Activated gamma-delta T cell (primary cell): ENCODE measurements around the gene GSG1.

Source experiments
- DNase-seq: peaks from one replicate; lab custom pipeline; 2025; lab: John Stamatoyannopoulos, UW
- total RNA-seq, 2 donors: gene quantifications; one replicate each; lab custom pipeline; 2026; lab: John Stamatoyannopoulos, UW

GSG1 gene
- 0 to 0.05 reads per million in 2 donors for total RNA-seq

GRCh38 chr12:13103391-13104033 lies at the start of gene GSG1:
GSG1 (minus strand) TSS chr12:13103667; CDS start chr12:13103512, 155 bp downstream.
- no peak for DNase-seq

DNA sequence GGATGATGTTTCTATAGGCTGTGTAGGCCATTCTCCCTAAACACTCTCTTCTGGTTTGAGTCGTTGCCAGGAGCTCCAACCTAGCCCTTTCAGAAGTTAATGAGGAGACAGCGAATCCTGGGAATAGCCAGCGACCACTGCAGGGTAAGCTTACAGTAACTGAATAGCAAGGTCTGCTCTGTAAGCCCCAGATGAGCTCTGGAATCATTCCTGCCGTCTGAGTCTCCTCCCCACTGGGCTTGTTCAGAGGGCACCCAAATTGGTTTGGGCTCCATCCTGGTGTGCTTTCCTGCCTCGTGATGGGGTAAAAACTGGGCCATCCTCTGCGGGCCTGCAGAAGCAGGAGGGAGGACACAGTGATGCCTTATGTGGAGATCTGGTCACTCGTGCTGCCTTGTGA lies 49.7 kb upstream of the GSG1 start:
- DNase-seq: no peak

DNA sequence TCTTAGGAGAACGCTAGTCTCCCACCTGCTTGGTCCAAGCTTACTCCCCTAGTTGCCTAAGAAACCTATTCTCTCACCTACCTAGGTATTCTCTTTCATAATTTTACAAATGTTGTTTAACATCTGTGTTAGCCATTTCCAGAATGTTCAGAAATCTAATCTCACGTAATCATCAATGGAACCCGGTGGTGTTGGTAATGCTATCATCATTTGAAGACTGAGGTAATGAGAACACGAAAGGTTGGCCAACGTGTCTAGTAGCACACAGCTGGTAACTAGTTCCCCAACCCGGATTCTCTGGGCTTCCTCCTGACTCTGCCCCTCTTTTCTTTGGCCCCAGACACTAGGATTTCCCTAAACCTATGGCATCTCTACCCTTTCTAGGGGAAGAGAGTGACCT lies 49.3 kb upstream of the GSG1 start:
- no peak for DNase-seq

DNA sequence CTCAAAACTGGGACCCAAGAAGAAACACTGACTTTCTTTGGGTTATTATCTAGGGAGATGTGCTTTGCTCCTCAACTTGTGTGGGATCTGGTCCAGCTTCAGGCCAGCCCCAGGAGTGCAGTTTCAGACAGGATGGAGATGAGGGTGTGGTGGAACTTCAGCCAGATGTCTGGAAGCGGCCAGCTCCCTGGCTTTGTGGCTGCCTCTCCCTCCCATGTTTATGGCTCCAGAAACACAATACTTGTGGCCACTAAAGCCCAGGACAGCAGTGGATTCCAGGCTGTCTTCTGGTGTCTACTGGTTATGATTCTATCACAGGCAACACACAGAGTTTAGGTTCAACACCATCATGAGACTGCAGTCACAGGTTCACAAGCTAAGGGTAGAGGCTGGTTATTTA lies 48.8 kb upstream of the GSG1 start:
- no peak for DNase-seq

- DNase-seq: no peak
These were observed 45.9 kb upstream of the GSG1 start for GRCh38 chr12:13149411-13149810.

- no peak for DNase-seq
These were observed 45.0 kb upstream of the GSG1 start for GRCh38 chr12:13148485-13148847.

- DNase-seq: no peak
These were observed 44.4 kb upstream of the GSG1 start for GRCh38 chr12:13147688-13148484.

GRCh38 chr12:13146336-13146938 lies 43.0 kb upstream of the GSG1 start:
- DNase-seq: no peak

DNA sequence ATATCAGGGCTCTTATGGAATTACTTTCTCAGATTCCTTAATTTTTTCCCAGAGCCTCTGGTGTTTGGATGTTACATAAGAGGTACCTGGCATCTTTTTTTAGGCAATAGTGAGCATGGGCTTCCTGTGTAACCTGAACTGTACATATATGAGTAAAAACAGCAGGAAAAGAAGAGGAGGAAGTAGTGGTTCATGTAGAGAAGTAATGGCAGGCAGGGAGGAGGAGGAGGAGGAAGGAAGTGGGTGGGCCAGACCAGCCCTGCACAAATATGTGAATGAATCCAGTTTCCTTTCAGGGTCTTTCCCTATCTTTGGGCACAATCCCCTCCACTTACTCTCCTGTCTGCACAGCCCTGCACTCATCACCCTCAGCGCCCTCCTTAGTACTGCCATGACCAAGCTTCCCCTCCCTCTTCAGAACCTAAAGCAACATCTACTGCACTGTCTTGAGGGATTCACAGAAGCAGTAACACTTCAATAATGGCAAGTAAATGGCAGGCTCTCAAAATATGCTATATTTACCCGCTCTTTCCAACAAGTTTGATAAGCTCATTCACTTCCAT lies 40.9 kb upstream of the GSG1 start:
- DNase-seq: no peak

DNA sequence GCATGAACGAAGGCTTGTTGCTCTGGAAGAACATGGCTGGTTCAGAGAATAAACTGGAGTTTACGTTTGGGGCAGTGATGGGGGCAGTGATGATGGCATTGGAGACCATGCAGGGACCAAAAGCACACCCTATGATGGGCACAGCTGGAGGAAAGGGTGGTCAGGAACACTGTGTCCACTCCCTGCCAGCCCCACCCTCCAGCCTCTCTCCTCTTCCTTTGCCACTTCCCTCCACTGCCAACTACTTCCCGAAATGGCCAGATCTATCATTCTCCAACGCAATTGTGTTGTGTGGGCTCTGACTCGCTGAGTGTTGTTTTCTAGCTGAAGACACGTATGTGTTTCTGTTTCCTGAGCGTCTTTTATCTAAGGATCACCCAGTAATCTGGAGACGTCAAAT lies 39.3 kb upstream of the GSG1 start:
- no peak for DNase-seq

- no peak for DNase-seq
These were observed 38.2 kb upstream of the GSG1 start for GRCh38 chr12:13141686-13142085.

DNA sequence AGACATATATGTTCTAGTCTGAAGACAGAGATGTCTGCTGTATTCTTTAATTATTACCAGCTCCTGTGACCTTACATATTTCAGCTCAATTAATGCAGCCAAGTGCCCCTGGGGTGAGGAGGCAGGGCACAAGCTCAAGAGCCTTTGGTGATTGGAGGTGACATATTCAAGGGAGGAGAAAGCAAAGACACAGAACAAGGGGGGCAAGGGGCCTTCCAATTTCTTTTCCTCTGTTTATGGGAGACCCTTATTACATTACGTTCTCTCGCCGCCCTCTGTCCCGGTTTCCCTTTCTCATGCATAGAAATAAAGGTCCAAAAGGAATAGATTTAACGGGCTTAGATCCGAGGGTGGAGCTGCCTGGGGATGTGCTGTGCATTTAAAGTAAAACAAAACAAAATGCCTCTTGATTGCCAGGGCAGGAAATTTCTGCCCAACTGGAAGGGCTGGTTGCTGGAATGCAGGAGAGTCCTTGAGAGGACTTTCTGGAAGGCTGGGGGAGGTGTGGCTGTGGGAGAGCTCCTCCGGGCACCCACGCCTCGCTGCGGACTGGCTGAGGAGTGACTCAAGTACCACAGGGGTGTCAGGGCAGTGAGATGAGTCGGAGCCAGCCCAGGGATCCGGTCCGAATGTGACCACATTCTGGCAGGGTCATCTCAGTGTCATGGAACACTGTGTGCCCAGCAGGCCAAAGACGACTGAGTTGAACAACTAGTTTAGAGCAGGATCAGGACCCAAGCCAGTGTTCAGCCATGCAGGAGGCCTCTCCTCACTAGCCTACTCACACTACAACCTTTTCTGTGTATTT lies 32.1 kb upstream of the GSG1 start:
- DNase-seq: no peak

GRCh38 chr12:13133886-13134285 lies 30.4 kb upstream of the GSG1 start:
- DNase-seq: no peak

GRCh38 chr12:13130981-13131380 lies 27.5 kb upstream of the GSG1 start:
- no peak for DNase-seq

DNA sequence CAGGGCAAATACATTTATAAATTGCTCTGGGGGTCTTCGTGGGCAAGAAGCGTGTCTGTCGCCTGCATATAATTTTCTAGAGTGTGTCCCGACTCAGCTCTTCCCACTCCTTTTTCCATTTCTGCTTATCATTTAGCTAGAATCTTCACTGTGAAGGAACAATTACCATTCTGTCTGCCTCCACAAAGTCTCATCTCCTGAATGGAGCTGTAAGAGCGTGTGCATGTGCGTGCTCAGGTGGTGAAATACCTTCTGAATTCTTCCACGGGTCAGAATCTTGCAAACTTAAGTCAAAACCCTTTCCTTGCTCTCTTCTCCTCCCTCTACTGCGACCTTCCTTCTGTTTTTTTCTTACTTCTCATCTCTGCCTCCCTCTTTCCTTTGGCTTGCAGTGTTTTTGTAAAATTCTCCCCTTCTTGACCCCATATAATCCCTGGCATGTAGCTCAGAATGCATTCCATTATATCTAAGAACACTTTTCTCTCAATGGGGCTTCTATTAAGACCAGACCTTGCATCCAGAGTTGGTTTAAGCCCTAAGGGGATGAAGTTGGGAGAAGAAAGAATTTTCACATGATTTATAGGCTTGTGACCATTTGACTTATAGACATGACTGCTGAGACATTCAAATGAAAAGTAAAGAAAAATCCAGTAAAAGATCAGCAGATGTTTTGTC lies 25.0 kb upstream of the GSG1 start:
- DNase-seq: no peak

DNA sequence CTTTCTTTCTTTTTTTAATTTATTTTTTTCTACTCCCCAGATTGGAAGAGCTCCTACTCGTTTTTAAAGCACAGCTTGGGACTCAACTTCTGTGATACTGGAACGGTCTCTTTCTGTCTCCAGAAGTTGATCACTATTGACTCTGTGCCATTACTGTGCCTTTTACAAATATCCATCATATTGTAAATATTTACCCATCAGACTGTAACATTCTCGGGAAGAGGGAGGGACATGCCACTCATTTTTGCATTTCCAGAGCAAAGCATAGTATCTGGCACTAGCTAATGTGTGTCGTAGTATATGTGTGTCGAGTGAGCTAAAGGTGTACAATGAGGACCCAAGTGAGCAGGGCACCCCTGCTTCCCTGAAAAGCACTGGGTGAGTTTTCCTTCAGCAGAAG lies 24.0 kb upstream of the GSG1 start:
- no peak for DNase-seq

DNA sequence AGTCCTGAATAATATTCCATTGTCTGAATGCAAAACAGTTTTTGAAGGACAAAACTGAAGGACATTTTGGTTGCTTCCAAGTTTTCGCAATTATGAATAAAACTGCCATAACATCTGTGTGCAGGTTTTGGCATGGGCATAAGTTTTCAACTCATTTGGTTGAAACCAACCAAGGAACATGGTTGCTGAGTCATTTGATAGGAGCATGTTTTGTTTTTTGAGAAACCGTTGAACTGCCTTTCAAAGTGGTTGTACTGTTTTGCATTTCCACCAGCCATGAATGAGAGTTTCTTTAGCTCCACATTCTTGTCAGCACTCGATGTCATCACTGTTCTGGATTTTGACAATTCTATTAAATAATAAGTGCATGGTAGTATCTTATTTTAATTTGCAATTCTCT lies 23.0 kb upstream of the GSG1 start:
- no peak for DNase-seq

- DNase-seq: no peak
These were observed 22.5 kb upstream of the GSG1 start for GRCh38 chr12:13125996-13126395.

GRCh38 chr12:13124656-13125505 lies 21.4 kb upstream of the GSG1 start:
- DNase-seq: no peak

DNA sequence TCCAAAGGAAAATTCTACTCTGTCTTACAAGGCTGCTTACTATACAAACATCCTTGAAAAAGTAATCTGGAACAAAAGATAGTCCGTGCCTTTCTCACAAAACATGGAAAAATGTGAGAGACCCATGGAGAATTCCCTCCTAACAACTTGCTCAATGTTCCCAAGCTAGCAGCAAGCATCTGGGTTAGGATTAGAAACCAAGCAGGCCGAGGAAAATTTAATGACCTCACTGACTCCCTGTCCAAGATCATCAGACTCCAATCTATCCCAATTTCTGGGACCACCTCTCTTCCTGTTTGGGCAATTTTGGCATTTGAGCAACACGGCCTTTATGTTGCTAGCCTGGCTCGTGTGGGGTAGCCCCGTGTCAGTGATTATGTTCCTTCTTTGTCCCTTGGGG lies 18.1 kb upstream of the GSG1 start:
- DNase-seq: no peak

- no peak for DNase-seq
These were observed 16.9 kb upstream of the GSG1 start for GRCh38 chr12:13120413-13120812.
